SH-SY5Y (cell line): ENCODE results near the gene CWC22.

ENCODE experiments used
- GATA2 ChIP-seq: IDR thresholded peaks from 2 replicates; pipeline ENCODE4 v1.6.1; 2011; ENCODE audit warnings: mild to moderate bottlenecking, low read depth, low read length
- GATA3 ChIP-seq: IDR thresholded peaks from 2 replicates; pipeline ENCODE4 v1.6.1; 2011; ENCODE audit warnings: low read depth, mild to moderate bottlenecking, low read length, moderate library complexity

- TF ChIP-seq GATA3 (no peak), GATA2 (no peak)
These were observed 41.2 kb upstream of the CWC22 start for GRCh38 chr2:180048251-180048650.
